NT2/D1 (cell line): ENCODE results near the gene EBF4.
A peak's percentile ranks its signal among the peaks of the same experiment; 100 is the strongest.

Experiments
- DNase-seq: peaks from one replicate; pipeline ENCODE4 v3.0.0-alpha.2; 2011; ENCODE audit warnings: low read depth, low spot score
- H3K27me3 ChIP-seq: 2 replicates; pipeline ENCODE4 v1.6.0; 2011; ENCODE audit warnings: mild to moderate bottlenecking; ENCODE audit not compliant: insufficient read length, insufficient read depth
- H3K36me3 ChIP-seq: 2 replicates; pipeline ENCODE4 v1.6.1; 2011; ENCODE audit warnings: mild to moderate bottlenecking, low read length, mixed read lengths; ENCODE audit not compliant: insufficient read depth, insufficient read length
- H3K4me1 ChIP-seq: 2 replicates; pipeline ENCODE4 v1.5.1; 2011; ENCODE audit not compliant: insufficient read depth, insufficient read length
- H3K4me3 ChIP-seq: 2 replicates; pipeline ENCODE4 v1.5.1; 2011; ENCODE audit warnings: low read depth; ENCODE audit not compliant: insufficient read length
- H3K9ac ChIP-seq: 2 replicates; pipeline ENCODE4 v1.6.0; 2011; ENCODE audit warnings: low read depth; ENCODE audit not compliant: insufficient read length
- H3K9me3 ChIP-seq: 2 replicates; pipeline ENCODE4 v1.5.1; 2011; ENCODE audit warnings: mild to moderate bottlenecking, low read length; ENCODE audit not compliant: insufficient read depth
- SUZ12 ChIP-seq: IDR thresholded peaks from 2 replicates; pipeline ENCODE4 v1.6.1; 2011; ENCODE audit not compliant: insufficient read length, insufficient read depth; ENCODE audit errors: extremely low read depth
- YY1 ChIP-seq: IDR thresholded peaks from 2 replicates; pipeline ENCODE4 v1.6.1; 2011; ENCODE audit not compliant: insufficient read length, insufficient read depth
- ZNF274 ChIP-seq: IDR thresholded peaks from 2 replicates; pipeline ENCODE4 v1.6.1; 2011; ENCODE audit warnings: mild to moderate bottlenecking, low read depth, low read length

The EBF4 gene

GRCh38 chr20:2692036-2692885 is at the start of gene EBF4:
Gene EBF4, plus strand, starts transcription at chr20:2692780. Its CDS starts 866 bp downstream, at chr20:2693646.
- peak within 1 kb of the TSS; percentile 40 for H3K4me3 ChIP-seq
- peak within 1 kb of the TSS; percentile 74 for H3K9ac ChIP-seq
- TF ChIP-seq YY1: no peak
- TF ChIP-seq SUZ12: no peak
- no peak for TF ChIP-seq ZNF274
- H3K4me1 ChIP-seq: peaks cover 15% of the 10 kb centered on the region
- DNase-seq: no peak
- no peaks in the 10 kb centered on the region for H3K36me3 ChIP-seq
- no peaks in the 10 kb centered on the region for H3K9me3 ChIP-seq
- peaks cover 54% of the 10 kb centered on the region for H3K27me3 ChIP-seq

GRCh38 chr20:2643708-2644107 is 48.9 kb upstream of the EBF4 start:
- Histone ChIP-seq H3K9me3 (no peaks in the 10 kb centered on the region), H3K4me3 (no peak overlapping the region), H3K36me3 (peaks cover 4% of the 10 kb centered on the region), H3K4me1 (no peaks in the 10 kb centered on the region), H3K27me3 (no peaks in the 10 kb centered on the region), H3K9ac (no peak overlapping the region)
- DNase-seq: no peak
- no peak for TF ChIP-seq ZNF274
- no peak for TF ChIP-seq SUZ12
- TF ChIP-seq YY1: no peak

GRCh38 chr20:2651772-2652723 is 40.5 kb upstream of the EBF4 start, which contains the start of gene NOP56:
Gene NOP56, plus strand, starts transcription at chr20:2652632. Its CDS starts 29 bp downstream, at chr20:2652661.
- peaks cover 46% of the 10 kb centered on the region for H3K36me3 ChIP-seq
- no peaks in the 10 kb centered on the region; the same call in 1 of the 2 replicates for H3K9me3 ChIP-seq
- H3K27me3 ChIP-seq: no peaks in the 10 kb centered on the region
- H3K9ac ChIP-seq: peak within 1 kb of the TSS; percentile 95
- H3K4me3 ChIP-seq: peak within 1 kb of the TSS; percentile 98
- DNase-seq: peak; percentile 86
- H3K4me1 ChIP-seq: peaks cover 4% of the 10 kb centered on the region
- TF ChIP-seq YY1: no peak
- TF ChIP-seq ZNF274: no peak
- no peak for TF ChIP-seq SUZ12

GRCh38 chr20:2652724-2653555 is 39.6 kb upstream of the EBF4 start:
- Histone ChIP-seq H3K4me3 (peak overlapping the region; percentile 98), H3K9me3 (no peaks in the 10 kb centered on the region; the same call in 1 of the 2 replicates), H3K9ac (peak overlapping the region; percentile 93), H3K4me1 (peaks cover 4% of the 10 kb centered on the region), H3K27me3 (no peaks in the 10 kb centered on the region), H3K36me3 (peaks cover 55% of the 10 kb centered on the region)
- no peak for TF ChIP-seq ZNF274
- DNase-seq: no peak

- no peaks in the 10 kb centered on the region for H3K27me3 ChIP-seq
- no peak for DNase-seq
- no peaks in the 10 kb centered on the region; the same call in 1 of the 2 replicates for H3K9me3 ChIP-seq
- peaks cover 4% of the 10 kb centered on the region for H3K4me1 ChIP-seq
- H3K36me3 ChIP-seq: peaks cover 63% of the 10 kb centered on the region
- no peak for TF ChIP-seq SUZ12
- H3K9ac ChIP-seq: peak overlapping the region; percentile 93
- H3K4me3 ChIP-seq: peak overlapping the region; percentile 98
Measured at GRCh38 chr20:2653556-2654383, 38.8 kb upstream of the EBF4 start.

GRCh38 chr20:2654384-2654822 is 38.2 kb upstream of the EBF4 start:
- no peaks in the 10 kb centered on the region for H3K27me3 ChIP-seq
- H3K4me3 ChIP-seq: peak overlapping the region; percentile 98
- peak overlapping the region; percentile 93 for H3K9ac ChIP-seq
- TF ChIP-seq SUZ12 (no peak), YY1 (no peak), ZNF274 (no peak)
- no peak for DNase-seq
- H3K9me3 ChIP-seq: no peaks in the 10 kb centered on the region
- H3K36me3 ChIP-seq: peaks cover 69% of the 10 kb centered on the region
- H3K4me1 ChIP-seq: peaks cover 4% of the 10 kb centered on the region
